Activated naive CD4-positive, alpha-beta T cell treated with anti-CD3 and anti-CD28 coated beads, Interleukin-2, amount 10 ng/mL, durations not matched to agents 7 days and 5 days (primary cell): ENCODE data around the gene LRIG2.
"Not testable (repeated sequence)": the region's sequence is repeated elsewhere in the genome, so short reads cannot be mapped to it uniquely, and the experiment has no call there.

ENCODE experiments used
- CTCF ChIA-PET: fragments of 350-600 bp; sonication (Branson Sonifier 250); formaldehyde crosslinking; loops from one replicate; lab custom pipeline; 2021; ENCODE audit warnings: antibody characterized with exemption; lab: Charles Lee
- DNase-seq: peaks from one replicate; pipeline ENCODE4 v3.0.0-alpha.2; 2020
- H3K27ac Mint-ChIP-seq: one replicate; pipeline ENCODE4 v1.8.0; 2021; ENCODE audit warnings: mild to moderate bottlenecking, moderate library complexity, mixed read lengths
- H3K27me3 Mint-ChIP-seq: one replicate; pipeline ENCODE4 v1.8.0; 2021; ENCODE audit warnings: mild to moderate bottlenecking, mixed read lengths
- H3K36me3 Mint-ChIP-seq: one replicate; pipeline ENCODE4 v1.8.0; 2021; ENCODE audit warnings: mixed read lengths
- H3K4me1 Mint-ChIP-seq: one replicate; pipeline ENCODE4 v1.8.0; 2021; ENCODE audit warnings: mixed read lengths
- H3K4me3 Mint-ChIP-seq: one replicate; pipeline ENCODE4 v1.8.0; 2021; ENCODE audit warnings: mild to moderate bottlenecking, moderate library complexity, mixed read lengths
- H3K9me3 Mint-ChIP-seq: one replicate; pipeline ENCODE4 v1.8.0; 2021; ENCODE audit warnings: mixed read lengths

Gene LRIG2

DNA sequence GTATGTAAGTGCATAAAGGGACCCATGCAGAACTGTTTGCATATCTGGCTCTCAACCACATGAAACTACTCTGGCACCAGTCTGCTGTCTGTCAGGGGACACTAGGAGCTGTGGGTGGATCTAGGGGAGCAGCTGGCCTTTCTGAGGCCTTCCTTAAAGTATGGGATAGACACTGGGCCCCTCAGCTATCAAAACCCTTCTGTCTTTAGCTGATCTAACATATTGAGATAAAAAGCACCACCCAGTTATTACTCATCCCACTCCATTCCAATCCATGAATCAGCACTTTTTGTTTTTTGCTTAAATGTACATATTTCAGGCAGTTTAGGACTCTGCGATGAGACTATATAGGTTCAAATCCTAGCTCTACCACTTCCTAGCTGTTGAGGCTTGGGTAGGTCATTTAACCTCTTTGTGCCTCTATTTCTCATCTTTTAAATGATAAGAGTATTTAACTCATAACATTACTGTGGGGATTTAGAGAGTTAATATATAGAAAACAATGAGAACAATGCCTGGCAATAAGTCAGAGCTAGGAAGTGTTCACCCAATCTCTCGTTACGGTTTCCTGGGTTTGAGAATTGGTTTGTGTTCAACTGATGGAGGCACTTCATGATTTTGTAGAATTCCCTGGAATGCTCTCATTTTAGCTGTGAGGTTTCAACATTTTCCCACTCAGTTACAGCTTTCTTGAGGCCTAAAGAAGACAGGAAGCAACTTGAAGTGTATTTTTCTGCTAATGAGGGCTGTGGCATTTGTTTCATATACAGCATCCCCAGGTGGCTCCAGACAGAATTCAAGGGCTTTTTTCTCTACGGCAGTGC, 68.9 kb downstream of the LRIG2 start:
- CTCF ChIA-PET, result interaction anchor here (0.7 to 3.2 kb wide), 5 partner anchors 69 to 1806 kb away, joined by 3 to 12 read pairs (median 5); partner anchors contain the start of genes LRIG2 and MAGI3
- Mint-ChIP-seq H3K36me3 (no peaks in the 10 kb centered on the region), H3K27me3 (no peaks in the 10 kb centered on the region), H3K9me3 (no peaks in the 10 kb centered on the region), H3K27ac (no peak overlapping the region), H3K4me3 (no peak overlapping the region), H3K4me1 (peaks cover 26% of the 10 kb centered on the region)
- DNase-seq, result no peak

DNA sequence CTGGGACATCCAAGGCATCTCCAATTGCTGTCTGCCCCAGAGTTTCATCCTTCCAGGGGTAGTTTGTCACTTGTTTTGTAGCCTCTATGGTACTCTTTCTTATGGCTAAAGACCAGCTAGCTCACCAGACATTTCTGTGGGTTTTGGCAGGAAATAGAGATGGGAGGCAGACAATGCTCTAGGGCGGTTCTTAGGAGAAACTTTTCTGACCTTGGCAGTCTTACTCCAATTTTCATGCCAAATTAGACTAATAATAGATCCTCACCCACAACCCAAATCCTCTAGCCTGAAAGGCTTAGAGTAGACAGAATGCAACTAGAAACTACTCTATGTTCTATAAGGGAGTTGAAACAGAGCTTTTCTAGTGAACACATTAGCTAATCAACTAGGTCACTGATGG, 69.8 kb downstream of the LRIG2 start:
- no peak overlapping the region for H3K27ac Mint-ChIP-seq
- H3K27me3 Mint-ChIP-seq, result no peaks in the 10 kb centered on the region
- no peak for DNase-seq
- no peaks in the 10 kb centered on the region for H3K36me3 Mint-ChIP-seq
- no peaks in the 10 kb centered on the region for H3K9me3 Mint-ChIP-seq
- CTCF ChIA-PET, result interaction anchor here (0.5 to 1.7 kb wide), 4 partner anchors 70 to 1805 kb away, joined by 3 to 6 read pairs (median 3); partner anchors contain the start of genes LRIG2 and MAGI3
- peaks cover 33% of the 10 kb centered on the region for H3K4me1 Mint-ChIP-seq
- no peak overlapping the region for H3K4me3 Mint-ChIP-seq

DNA sequence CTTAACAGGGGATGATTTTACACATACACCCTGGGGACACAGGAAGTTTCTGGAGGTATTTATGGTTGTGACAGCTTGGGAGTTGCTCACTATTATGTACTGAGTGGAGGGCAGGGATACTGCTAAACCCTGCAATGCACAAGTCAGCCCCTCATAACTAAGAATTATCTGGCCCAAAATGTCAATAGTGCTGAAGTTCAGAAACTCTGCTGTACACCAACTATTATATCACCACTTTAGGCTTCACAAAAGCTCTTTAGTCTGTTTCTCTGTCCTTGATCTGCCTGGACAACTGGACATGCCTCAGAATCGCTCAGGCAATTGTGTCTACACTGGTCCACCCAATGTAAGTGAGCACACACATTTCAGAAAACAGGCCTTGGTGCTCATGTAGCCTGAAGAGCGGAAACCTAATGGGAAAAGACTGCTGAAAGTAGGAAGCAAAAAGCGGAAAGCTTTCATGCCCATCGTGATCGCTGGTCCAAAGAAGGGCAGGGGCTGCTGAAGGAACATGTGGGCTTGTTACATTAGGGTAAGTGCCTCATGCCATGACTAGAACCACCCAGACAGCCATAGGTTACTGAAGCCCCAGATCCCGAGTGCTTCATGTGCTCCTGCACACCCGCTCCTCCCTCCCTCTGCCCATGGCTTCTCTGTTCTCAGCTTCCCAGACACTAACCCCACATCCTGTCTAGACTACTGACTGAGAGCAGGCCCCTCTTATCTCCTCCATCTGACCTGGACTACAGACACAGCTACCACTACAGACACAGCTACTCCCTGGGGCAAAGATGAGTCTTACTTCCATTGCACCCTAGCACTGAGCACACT, 73.5 kb downstream of the LRIG2 start:
- no peaks in the 10 kb centered on the region for H3K36me3 Mint-ChIP-seq
- H3K4me1 Mint-ChIP-seq, result peaks cover 33% of the 10 kb centered on the region
- H3K27ac Mint-ChIP-seq, result no peak overlapping the region
- H3K9me3 Mint-ChIP-seq, result no peaks in the 10 kb centered on the region
- H3K4me3 Mint-ChIP-seq, result no peak overlapping the region
- no peaks in the 10 kb centered on the region for H3K27me3 Mint-ChIP-seq
- CTCF ChIA-PET, result interaction anchor here (0.6 to 1.4 kb wide), 2 partner anchors 146 to 532 kb away, joined by 3 to 4 read pairs; no protein-coding TSS in a partner anchor
- peak; percentile 32 for DNase-seq

- Mint-ChIP-seq H3K4me1 (peaks cover 28% of the 10 kb centered on the region), H3K36me3 (no peaks in the 10 kb centered on the region)
- CTCF ChIA-PET, result interaction anchor here (0.6 to 1.4 kb wide), 2 partner anchors 147 to 531 kb away, joined by 3 to 4 read pairs; no protein-coding TSS in a partner anchor
These were observed 74.2 kb downstream of the LRIG2 start for GRCh38 chr1:113147073-113147625.

DNA sequence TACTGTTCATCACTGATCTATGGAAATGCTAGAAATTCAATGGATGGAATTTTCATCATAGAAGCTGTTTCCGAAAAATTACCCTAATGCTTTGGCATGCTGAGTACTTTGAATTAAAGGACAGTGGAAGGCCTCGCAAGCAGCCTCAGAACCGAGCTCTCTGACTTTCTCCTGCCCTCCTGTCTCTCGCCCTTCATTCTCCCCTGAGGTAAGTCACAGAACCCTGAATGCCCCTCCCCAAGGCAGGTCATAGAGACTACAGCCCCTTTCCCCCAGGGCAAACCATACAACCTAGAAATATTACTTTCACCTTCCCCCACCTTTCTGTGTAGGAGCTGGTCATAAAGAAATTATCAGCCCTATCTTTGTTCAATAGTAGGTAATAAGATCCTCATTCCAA, 74.8 kb downstream of the LRIG2 start:
- Mint-ChIP-seq H3K9me3 (no peaks in the 10 kb centered on the region), H3K27me3 (no peaks in the 10 kb centered on the region), H3K4me3 (no peak overlapping the region), H3K36me3 (no peaks in the 10 kb centered on the region), H3K4me1 (peaks cover 21% of the 10 kb centered on the region), H3K27ac (no peak overlapping the region)
- CTCF ChIA-PET, result interaction anchor here (1.4 kb wide), 1 partner anchor 531 kb away, joined by 4 read pairs; no protein-coding TSS in a partner anchor
- no peak for DNase-seq

More at GRCh38 chr1:113147073-113147625, 74.2 kb downstream of the LRIG2 start:
- Mint-ChIP-seq H3K4me3 (no peak overlapping the region), H3K27me3 (no peaks in the 10 kb centered on the region), H3K9me3 (no peaks in the 10 kb centered on the region), H3K27ac (no peak overlapping the region)
- DNase-seq, result no peak

DNA sequence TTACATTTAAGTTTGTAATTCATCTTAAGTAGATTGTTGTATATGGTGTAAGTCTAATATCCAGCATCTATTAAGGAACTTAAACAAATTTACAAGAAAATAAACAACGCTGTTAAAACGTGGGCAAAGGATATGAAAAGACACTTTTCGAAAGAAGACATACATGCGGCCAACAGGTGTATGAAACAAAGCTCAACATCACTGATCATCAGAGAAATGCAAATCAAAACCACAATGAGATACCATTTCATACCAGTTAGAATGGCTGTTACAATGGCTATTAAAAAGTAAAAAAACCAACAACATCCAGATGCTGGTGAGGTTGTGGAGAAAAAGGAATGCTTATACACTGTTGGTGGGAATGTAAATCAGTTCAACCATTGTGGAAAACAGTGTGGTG, 77.5 kb downstream of the LRIG2 start:
- H3K9me3 Mint-ChIP-seq, DNase-seq, H3K4me3 Mint-ChIP-seq, CTCF ChIA-PET, H3K27ac Mint-ChIP-seq, H3K27me3 Mint-ChIP-seq, H3K36me3 Mint-ChIP-seq: not testable (repeated sequence)
- H3K4me1 Mint-ChIP-seq, result peaks cover 16% of the 10 kb centered on the region

DNA sequence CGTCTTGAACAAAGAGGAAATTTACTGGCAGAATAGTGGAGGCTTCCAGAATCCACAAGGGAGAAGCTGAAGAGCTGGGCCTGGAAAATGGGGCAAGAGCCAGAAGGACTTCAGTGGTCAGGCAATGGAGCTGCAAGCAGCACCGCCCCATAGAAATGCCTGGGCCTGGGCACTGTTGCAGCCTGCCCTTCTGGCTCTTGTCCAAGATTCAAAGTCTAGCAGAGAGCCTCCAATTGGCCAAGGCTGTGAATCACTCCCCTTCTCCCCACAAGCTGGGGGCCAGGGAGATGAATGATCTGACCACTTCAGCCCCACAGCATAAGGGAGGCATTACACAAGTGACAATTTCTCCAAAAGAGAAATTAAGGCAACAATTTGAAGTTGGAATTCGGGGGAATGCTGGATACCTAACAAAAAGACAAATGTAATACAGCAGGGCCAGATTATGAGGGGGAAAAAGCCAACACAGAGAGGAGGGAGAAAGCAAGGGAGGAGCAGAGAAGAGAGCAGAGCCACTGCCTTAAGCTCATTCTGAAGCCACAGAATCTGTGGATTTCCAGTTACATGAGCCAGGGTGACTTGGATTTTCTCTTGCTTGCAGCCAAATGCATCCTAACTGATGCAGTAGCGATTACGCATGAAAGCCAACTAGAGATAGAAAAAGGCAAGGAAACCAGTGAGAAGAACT, 80.3 kb downstream of the LRIG2 start:
- peaks cover 7% of the 10 kb centered on the region for H3K9me3 Mint-ChIP-seq
- DNase-seq, result no peak
- H3K4me3 Mint-ChIP-seq, result no peak overlapping the region
- CTCF ChIA-PET, result no interaction called here
- no peaks in the 10 kb centered on the region for H3K27me3 Mint-ChIP-seq
- H3K27ac Mint-ChIP-seq, result no peak overlapping the region
- no peaks in the 10 kb centered on the region for H3K36me3 Mint-ChIP-seq
- no peaks in the 10 kb centered on the region for H3K4me1 Mint-ChIP-seq

- Mint-ChIP-seq H3K27me3 (no peaks in the 10 kb centered on the region), H3K36me3 (no peaks in the 10 kb centered on the region), H3K27ac (no peak overlapping the region), H3K4me1 (no peaks in the 10 kb centered on the region), H3K9me3 (peaks cover 7% of the 10 kb centered on the region), H3K4me3 (no peak overlapping the region)
- CTCF ChIA-PET, result no interaction called here
- DNase-seq, result no peak
These were observed 83.4 kb downstream of the LRIG2 start for GRCh38 chr1:113156368-113156767.

GRCh38 chr1:113158743-113159142, 85.7 kb downstream of the LRIG2 start:
- DNase-seq, H3K4me3 Mint-ChIP-seq, H3K27ac Mint-ChIP-seq, H3K9me3 Mint-ChIP-seq, CTCF ChIA-PET, H3K27me3 Mint-ChIP-seq, H3K36me3 Mint-ChIP-seq, H3K4me1 Mint-ChIP-seq: not testable (repeated sequence)

DNA sequence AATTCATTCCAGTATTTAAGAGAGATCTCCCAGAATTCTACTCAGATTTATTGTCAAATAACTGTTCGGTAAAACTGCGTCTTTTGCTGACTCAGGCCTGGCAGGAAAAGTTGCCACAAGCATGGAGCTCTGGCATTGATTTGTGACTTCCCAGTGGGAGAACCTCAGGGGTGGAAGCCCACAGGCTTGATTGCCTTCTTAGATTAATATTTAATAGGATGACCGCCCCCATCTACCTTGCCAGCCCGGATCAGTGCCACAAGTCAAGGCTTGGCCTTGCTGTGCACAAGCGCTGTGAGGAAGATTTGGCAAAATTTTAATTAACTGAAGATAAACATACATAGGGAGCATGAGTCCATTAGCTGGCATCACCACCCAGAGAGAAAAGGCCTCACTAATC, 93.5 kb downstream of the LRIG2 start:
- no peaks in the 10 kb centered on the region for H3K36me3 Mint-ChIP-seq
- H3K27ac Mint-ChIP-seq, result no peak overlapping the region
- no peaks in the 10 kb centered on the region for H3K9me3 Mint-ChIP-seq
- H3K4me1 Mint-ChIP-seq, result no peaks in the 10 kb centered on the region
- CTCF ChIA-PET, result no interaction called here
- no peak for DNase-seq
- H3K4me3 Mint-ChIP-seq, result no peak overlapping the region
- H3K27me3 Mint-ChIP-seq, result peaks cover 4% of the 10 kb centered on the region

GRCh38 chr1:113168946-113169345, 95.9 kb downstream of the LRIG2 start:
- Mint-ChIP-seq H3K27me3 (no peaks in the 10 kb centered on the region), H3K4me1 (no peaks in the 10 kb centered on the region)
- CTCF ChIA-PET, result no interaction called here

DNA sequence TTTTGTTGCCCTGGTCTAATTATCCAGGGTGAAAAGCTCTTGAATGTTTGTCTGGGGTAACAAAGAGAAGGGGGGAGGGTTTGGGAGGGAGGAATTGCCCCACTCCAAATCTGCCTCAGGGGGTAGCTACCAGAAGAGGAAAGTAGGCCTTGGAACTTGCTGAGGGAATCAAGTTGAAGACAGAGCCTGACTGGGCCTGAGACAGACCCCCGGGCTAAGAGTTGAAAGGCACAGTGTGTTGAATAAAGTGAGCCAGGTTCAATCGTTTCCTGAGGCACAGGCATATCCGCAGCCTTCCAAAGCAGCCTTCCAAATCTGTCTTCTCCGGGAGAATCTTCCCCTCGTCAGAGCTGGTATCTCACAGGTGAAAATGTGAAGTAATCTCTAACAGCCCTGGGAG, 96.6 kb downstream of the LRIG2 start:
- DNase-seq, result no peak
- no peaks in the 10 kb centered on the region for H3K4me1 Mint-ChIP-seq
- no peaks in the 10 kb centered on the region for H3K27me3 Mint-ChIP-seq
- H3K36me3 Mint-ChIP-seq, result no peaks in the 10 kb centered on the region
- CTCF ChIA-PET, result no interaction called here
- H3K27ac Mint-ChIP-seq, result no peak overlapping the region
- H3K4me3 Mint-ChIP-seq, result no peak overlapping the region
- H3K9me3 Mint-ChIP-seq, result peaks cover 12% of the 10 kb centered on the region

More at GRCh38 chr1:113168946-113169345, 95.9 kb downstream of the LRIG2 start:
- no peak overlapping the region for H3K4me3 Mint-ChIP-seq
- peaks cover 12% of the 10 kb centered on the region for H3K9me3 Mint-ChIP-seq
- no peak overlapping the region for H3K27ac Mint-ChIP-seq
- no peaks in the 10 kb centered on the region for H3K36me3 Mint-ChIP-seq
- no peak for DNase-seq

DNA sequence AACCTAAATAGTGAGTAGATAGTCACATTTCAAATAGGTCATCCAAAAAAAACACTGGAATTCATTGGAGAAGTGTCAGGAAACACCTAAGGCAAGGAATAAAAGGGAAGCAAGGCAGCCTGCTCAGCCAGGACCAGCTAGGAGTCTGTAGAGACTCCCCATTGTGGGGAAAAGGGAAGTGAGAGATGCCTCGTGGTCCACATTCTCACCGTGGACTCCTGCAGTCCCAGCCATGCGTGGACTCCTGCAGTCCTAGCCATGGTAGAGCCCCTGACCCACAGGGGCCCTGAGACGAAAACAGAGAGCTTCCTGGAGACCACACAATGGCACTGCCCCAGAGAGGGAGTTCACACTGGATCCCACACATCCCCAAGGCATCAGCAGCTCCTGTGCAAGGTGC, 97.5 kb downstream of the LRIG2 start:
- H3K27me3 Mint-ChIP-seq, result no peaks in the 10 kb centered on the region

DNA sequence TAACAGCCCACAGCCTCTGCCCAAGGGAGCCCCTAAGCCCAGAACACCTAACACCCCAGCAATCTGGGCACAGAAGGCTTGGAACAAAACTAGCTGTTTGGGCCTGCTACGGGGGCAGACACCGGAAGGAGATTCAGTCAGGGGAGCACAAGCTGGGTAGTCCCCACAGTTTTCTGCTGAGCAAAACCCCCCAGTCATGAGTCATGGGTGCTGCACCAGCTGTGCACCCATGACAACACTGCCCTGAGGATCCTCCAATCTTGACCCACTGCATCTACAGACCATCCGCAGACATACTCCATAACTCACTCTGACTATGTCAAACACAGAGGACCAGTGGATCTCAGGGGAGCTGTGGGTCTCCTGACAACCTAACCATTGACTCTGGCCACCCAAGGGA, 105.1 kb downstream of the LRIG2 start:
- Mint-ChIP-seq H3K9me3 (peaks cover 1% of the 10 kb centered on the region), H3K27me3 (peaks cover 39% of the 10 kb centered on the region), H3K4me3 (no peak overlapping the region), H3K27ac (no peak overlapping the region), H3K4me1 (no peaks in the 10 kb centered on the region), H3K36me3 (no peaks in the 10 kb centered on the region)
- CTCF ChIA-PET, result no interaction called here
- DNase-seq, result no peak

More for the DNA sequence above, 97.5 kb downstream of the LRIG2 start:
- Mint-ChIP-seq H3K4me3 (no peak overlapping the region), H3K36me3 (no peaks in the 10 kb centered on the region), H3K4me1 (no peaks in the 10 kb centered on the region), H3K9me3 (peaks cover 12% of the 10 kb centered on the region), H3K27ac (no peak overlapping the region)
- CTCF ChIA-PET, result no interaction called here
- DNase-seq, result no peak
